GM12892 (cell line): Measurements from ENCODE around the gene TNRC6B.

Experiments used
- POLR2A ChIP-seq: IDR thresholded peaks from 2 replicates; pipeline ENCODE4 v1.6.1; 2011; ENCODE audit warnings: low read depth, low read length, control low read depth
- POLR2AphosphoS5 ChIP-seq: IDR thresholded peaks from 2 replicates; pipeline ENCODE4 v1.6.1; 2011; ENCODE audit warnings: low read depth, low read length, control low read depth

- TF ChIP-seq POLR2A (no peak), POLR2AphosphoS5 (no peak)
Observed at GRCh38 chr22:40308999-40309573, 131.4 kb downstream of the TNRC6B start.
